Endodermal cell (in vitro differentiated cells): ENCODE measurements around the gene PHF12. TPM values are rescaled to one million over a fixed set of nuclear protein-coding genes. Genes with fewer than 3 reads are reported as not detected.

ENCODE experiments used
- DNase-seq: peaks from one replicate; pipeline ENCODE4 v3.0.0-alpha.2; 2017
- H3K27ac ChIP-seq: 2 replicates; pipeline ENCODE4 v1.5.1; 2013; ENCODE audit warnings: mild to moderate bottlenecking, low read depth, low read length, moderate library complexity
- H3K27me3 ChIP-seq: 2 replicates; pipeline ENCODE4 v1.6.1; 2013; ENCODE audit warnings: mild to moderate bottlenecking, low read length, moderate library complexity; ENCODE audit not compliant: insufficient read depth, control insufficient read depth, poor library complexity, severe bottlenecking
- H3K36me3 ChIP-seq: 2 replicates; pipeline ENCODE4 v1.7.0; 2013; ENCODE audit warnings: mild to moderate bottlenecking, low read length, moderate library complexity; ENCODE audit not compliant: control insufficient read depth, insufficient read depth
- H3K4me1 ChIP-seq: one replicate; pipeline ENCODE4 v1.7.0; 2013; ENCODE audit warnings: low read length; ENCODE audit not compliant: control insufficient read depth, insufficient read depth
- H3K4me3 ChIP-seq: 2 replicates; pipeline ENCODE4 v1.5.1; 2013; ENCODE audit warnings: mild to moderate bottlenecking, low read length, moderate library complexity
- H3K9ac ChIP-seq: 2 replicates; pipeline ENCODE4 v1.6.1; 2013; ENCODE audit warnings: mild to moderate bottlenecking, low read length, moderate library complexity; ENCODE audit not compliant: poor library complexity, severe bottlenecking; ENCODE audit errors: extremely low read depth
- H3K9me3 ChIP-seq: 2 replicates; pipeline ENCODE4 v1.6.1; 2013; ENCODE audit warnings: mild to moderate bottlenecking, low read length, moderate library complexity; ENCODE audit not compliant: control insufficient read depth
- H3K27ac Mint-ChIP-seq: 2 replicates; pipeline ENCODE4 v1.8.0; 2020; ENCODE audit warnings: mixed read lengths
- H3K27me3 Mint-ChIP-seq: 2 replicates; pipeline ENCODE4 v1.8.0; 2021; ENCODE audit warnings: mild to moderate bottlenecking, mixed read lengths; ENCODE audit not compliant: insufficient read depth
- H3K36me3 Mint-ChIP-seq: 2 replicates; pipeline ENCODE4 v1.8.0; 2020; ENCODE audit warnings: low read depth, mixed read lengths
- H3K4me1 Mint-ChIP-seq: 2 replicates; pipeline ENCODE4 v1.8.0; 2020; ENCODE audit warnings: mixed read lengths
- H3K4me3 Mint-ChIP-seq: 2 replicates; pipeline ENCODE4 v1.8.0; 2020; ENCODE audit warnings: mild to moderate bottlenecking, moderate library complexity, mixed read lengths
- H3K9me3 Mint-ChIP-seq: 2 replicates; pipeline ENCODE4 v1.8.0; 2020; ENCODE audit warnings: mild to moderate bottlenecking, mixed read lengths
- CTCF ChIP-seq: fragments of 200-600 bp; sonication (generic); conservative IDR thresholded peaks from 2 replicates; pipeline ENCODE4 v1.5.0; 2021; ENCODE audit warnings: antibody characterized with exemption, mild to moderate bottlenecking
- WGBS, 2 experiments: methylation state at CpG; one replicate each; pipeline versions ENCODE4 v1.1.5 to v1.1.7; 2013; ENCODE audit warnings: missing lambda C conversion rate in 2 of 2, mixed read lengths in 1 of 2; ENCODE audit not compliant: insufficient coverage in 1 of 2, insufficient read length in 1 of 2; 5-methylcytosine and 5-hydroxymethylcytosine counted together
- total RNA-seq, 2 donors: library from RNA; stranded (reverse); fragmentation: NEBNext Ultra II Directional in 1 of 2; extraction: Animal tissue kit (Norgen Biotek cat#: 25700) in 1 of 2; gene quantifications; 2 replicates in 1 of 2; 3 replicates in 1 of 2; pipeline ENCODE4 v1.2.1, GENCODE V29; 2021

Gene PHF12
- total RNA-seq, 2 donors from 2014 or later, result 60.0 to 61.0 TPM

GRCh38 chr17:28989028-28989427 is 37.7 kb upstream of the PHF12 start:
- Histone ChIP-seq H3K9ac (no peak overlapping the region), H3K27ac (no peak overlapping the region), H3K4me3 (no peak overlapping the region), H3K36me3 (no peaks in the 10 kb centered on the region), H3K4me1 (peaks cover 14% of the 10 kb centered on the region), H3K9me3 (no peaks in the 10 kb centered on the region), H3K27me3 (peaks cover 29% of the 10 kb centered on the region)
- Mint-ChIP-seq H3K4me1 (peaks cover 22% of the 10 kb centered on the region), H3K36me3 (no peaks in the 10 kb centered on the region), H3K27ac (no peak overlapping the region), H3K27me3 (peaks cover 33% of the 10 kb centered on the region), H3K4me3 (no peak overlapping the region), H3K9me3 (peaks cover 2% of the 10 kb centered on the region)
- no peak for DNase-seq
- TF ChIP-seq CTCF, result no peak

DNA sequence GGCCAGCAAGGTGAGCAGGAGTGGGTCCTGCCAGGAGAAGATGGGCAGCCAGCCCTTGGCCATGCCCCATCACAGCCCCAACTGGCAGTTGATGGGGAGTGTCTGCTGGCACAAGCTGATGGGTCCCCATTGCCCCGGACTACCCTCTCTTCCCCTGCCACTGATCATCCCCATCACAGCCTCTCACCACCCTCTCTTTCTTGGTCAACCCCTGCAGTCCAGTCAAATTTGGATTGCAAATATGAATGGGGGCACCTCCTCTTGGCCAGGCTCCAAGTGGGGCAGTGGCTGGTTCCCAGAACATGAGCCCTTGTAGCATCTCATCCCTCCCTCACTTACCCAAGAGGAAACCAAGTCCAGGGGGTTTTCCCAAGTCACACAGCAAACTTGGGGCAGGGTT is 37.2 kb upstream of the PHF12 start:
- Histone ChIP-seq H3K36me3 (no peaks in the 10 kb centered on the region), H3K27me3 (peaks cover 29% of the 10 kb centered on the region), H3K9me3 (no peaks in the 10 kb centered on the region), H3K27ac (no peak overlapping the region), H3K9ac (no peak overlapping the region), H3K4me3 (no peak overlapping the region), H3K4me1 (peaks cover 18% of the 10 kb centered on the region)
- no peak overlapping the region for H3K4me3 Mint-ChIP-seq
- WGBS, 2 experiments, result 95% methylated on average over 1 of the region's 1 CpG; no CpG with 5 or more reads in 1 of the 2 experiments
- TF ChIP-seq CTCF, result no peak
- H3K27ac Mint-ChIP-seq, result no peak overlapping the region
- H3K9me3 Mint-ChIP-seq, result peaks cover 2% of the 10 kb centered on the region
- H3K36me3 Mint-ChIP-seq, result no peaks in the 10 kb centered on the region
- H3K4me1 Mint-ChIP-seq, result peaks cover 26% of the 10 kb centered on the region
- no peak for DNase-seq
- peaks cover 36% of the 10 kb centered on the region for H3K27me3 Mint-ChIP-seq

GRCh38 chr17:28986714-28987655 is 35.7 kb upstream of the PHF12 start:
- H3K36me3 Mint-ChIP-seq, result no peaks in the 10 kb centered on the region
- no peak for TF ChIP-seq CTCF
- peaks cover 22% of the 10 kb centered on the region for H3K4me1 ChIP-seq
- H3K4me1 Mint-ChIP-seq, result peaks cover 33% of the 10 kb centered on the region
- H3K4me3 ChIP-seq, result no peak overlapping the region
- WGBS, 2 experiments, result 80 to 89% methylated on average over 8 to 15 of the region's 15 CpGs
- H3K27me3 ChIP-seq, result peaks cover 29% of the 10 kb centered on the region
- H3K9me3 ChIP-seq, result no peaks in the 10 kb centered on the region
- no peak overlapping the region for H3K27ac Mint-ChIP-seq
- no peak overlapping the region for H3K27ac ChIP-seq
- no peak overlapping the region for H3K9ac ChIP-seq
- H3K4me3 Mint-ChIP-seq, result no peak overlapping the region
- H3K9me3 Mint-ChIP-seq, result peaks cover 2% of the 10 kb centered on the region
- no peak for DNase-seq
- H3K36me3 ChIP-seq, result no peaks in the 10 kb centered on the region
- H3K27me3 Mint-ChIP-seq, result peaks cover 43% of the 10 kb centered on the region
